Activated CD4-positive, alpha-beta T cell treated with anti-CD3 and anti-CD28 coated beads, Interleukin-2, amount 10 ng/mL, durations not matched to agents 7 days and 5 days (primary cell): ENCODE results near the gene RIMS1. TPM values are rescaled to one million over a fixed set of nuclear protein-coding genes. Genes with fewer than 3 reads are reported as not detected.

Experiments
- CTCF ChIA-PET: fragments of 350-600 bp; sonication (Branson Sonifier 250); formaldehyde crosslinking; loops from one replicate; lab custom pipeline; 2021; ENCODE audit warnings: antibody characterized with exemption; lab: Charles Lee
- POLR2A ChIA-PET: fragments of 350-600 bp; sonication (Branson Sonifier 250); formaldehyde crosslinking; loops from one replicate; lab custom pipeline; 2021; ENCODE audit warnings: antibody characterized with exemption; lab: Charles Lee
- DNase-seq: peaks from one replicate; pipeline ENCODE4 v3.0.0-alpha.2; 2020
- H3K27ac Mint-ChIP-seq: one replicate; pipeline ENCODE4 v1.8.0; 2021; ENCODE audit warnings: mild to moderate bottlenecking, moderate library complexity, mixed read lengths
- H3K27me3 Mint-ChIP-seq: one replicate; pipeline ENCODE4 v1.8.0; 2021; ENCODE audit warnings: mixed read lengths
- H3K36me3 Mint-ChIP-seq: one replicate; pipeline ENCODE4 v1.8.0; 2021; ENCODE audit warnings: low read depth, mixed read lengths
- H3K4me1 Mint-ChIP-seq: one replicate; pipeline ENCODE4 v1.8.0; 2021; ENCODE audit warnings: mixed read lengths
- H3K4me3 Mint-ChIP-seq: one replicate; pipeline ENCODE4 v1.8.0; 2021; ENCODE audit warnings: mild to moderate bottlenecking, moderate library complexity, mixed read lengths
- H3K9me3 Mint-ChIP-seq: one replicate; pipeline ENCODE4 v1.8.0; 2021; ENCODE audit warnings: mixed read lengths
- total RNA-seq, 2 experiments: library from RNA; stranded (reverse); gene quantifications; one replicate each; pipeline ENCODE4 v1.2.3, GENCODE V29; 2021

RIMS1 gene
- total RNA-seq, 2 experiments from 2014 or later = not detected

DNA sequence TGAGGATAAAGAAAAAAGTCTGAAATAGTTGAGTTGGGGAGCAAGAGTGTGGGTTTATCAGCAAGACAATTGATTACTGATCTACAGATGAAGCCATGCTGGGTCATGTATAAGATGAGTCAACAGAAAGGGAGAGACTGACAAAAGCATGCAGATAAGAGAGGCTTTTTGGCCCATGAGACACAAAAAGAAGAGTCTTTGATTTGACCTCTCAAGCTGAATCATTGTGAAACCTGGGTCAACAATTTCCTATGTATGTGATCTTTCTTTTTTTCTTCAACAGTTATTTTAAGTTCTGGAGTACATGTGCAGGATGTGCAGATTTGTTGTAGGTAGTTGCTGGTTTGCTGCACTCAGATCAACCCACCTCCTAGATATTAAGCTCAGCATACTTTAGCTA is 15.9 kb downstream of the RIMS1 start:
- CTCF ChIA-PET = no interaction called here
- H3K36me3 Mint-ChIP-seq = no peaks in the 10 kb centered on the region

DNA sequence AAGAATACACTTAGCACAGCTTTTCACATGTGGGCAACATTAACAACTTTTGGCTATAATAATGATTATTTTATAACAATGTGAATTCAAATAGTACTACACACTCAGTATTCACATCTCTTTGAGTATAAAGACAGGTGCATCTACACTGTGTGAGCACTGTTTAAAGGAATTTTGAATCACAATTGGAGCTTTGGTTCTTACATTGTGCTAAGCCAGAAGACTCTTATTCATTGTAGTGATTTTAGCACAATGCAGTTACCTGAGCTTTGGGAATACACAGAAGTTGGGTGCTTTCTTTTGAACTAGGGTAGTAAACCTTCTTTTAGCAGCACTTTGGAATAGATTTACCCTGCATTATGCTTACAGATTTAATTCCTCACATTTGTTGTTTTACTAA is 20.5 kb downstream of the RIMS1 start:
- ChIA-PET CTCF (no interaction called here), POLR2A (no interaction called here)
- no peaks in the 10 kb centered on the region for H3K9me3 Mint-ChIP-seq
- H3K27ac Mint-ChIP-seq = no peak overlapping the region
- no peaks in the 10 kb centered on the region for H3K36me3 Mint-ChIP-seq
- H3K4me3 Mint-ChIP-seq = no peak overlapping the region
- no peak for DNase-seq
- no peaks in the 10 kb centered on the region for H3K4me1 Mint-ChIP-seq
- H3K27me3 Mint-ChIP-seq = no peaks in the 10 kb centered on the region

More for the DNA sequence above, 15.9 kb downstream of the RIMS1 start:
- POLR2A ChIA-PET = no interaction called here
- Mint-ChIP-seq H3K4me1 (no peaks in the 10 kb centered on the region), H3K27me3 (no peaks in the 10 kb centered on the region), H3K4me3 (no peak overlapping the region), H3K9me3 (no peaks in the 10 kb centered on the region), H3K27ac (no peak overlapping the region)
- no peak for DNase-seq

DNA sequence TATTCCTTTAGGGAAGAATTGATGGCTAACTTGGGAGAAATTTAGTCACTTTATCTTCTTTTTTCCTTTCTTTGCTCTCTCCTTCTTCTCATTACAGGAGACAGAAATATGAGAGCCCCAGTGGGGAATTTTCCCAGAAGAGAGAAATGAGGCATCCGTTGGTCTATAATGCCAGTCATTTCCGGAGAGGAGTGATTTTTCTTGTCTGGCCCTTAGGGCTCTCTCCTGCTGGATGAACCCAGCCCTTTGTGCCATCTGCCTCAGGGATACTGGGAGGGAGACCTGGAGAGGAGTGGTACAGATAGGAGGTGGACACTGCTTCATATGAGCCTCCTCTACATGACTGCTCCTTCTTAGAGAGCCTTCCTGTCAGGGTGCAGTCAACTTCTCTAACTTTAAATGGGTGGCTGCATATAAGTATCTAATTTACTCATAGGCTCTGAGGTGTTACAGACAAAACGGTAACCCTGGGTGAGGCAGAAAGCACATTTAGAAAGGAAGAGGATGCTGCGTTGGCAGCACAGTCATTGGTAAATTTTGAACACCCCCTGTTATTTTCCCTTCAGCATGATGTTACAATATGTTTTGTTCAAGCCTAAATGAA is 21.9 kb downstream of the RIMS1 start:
- H3K4me1 Mint-ChIP-seq = no peaks in the 10 kb centered on the region
- no peak overlapping the region for H3K4me3 Mint-ChIP-seq
- ChIA-PET CTCF (no interaction called here), POLR2A (no interaction called here)
- no peak for DNase-seq
- H3K9me3 Mint-ChIP-seq = no peaks in the 10 kb centered on the region
- H3K27ac Mint-ChIP-seq = no peak overlapping the region
- H3K27me3 Mint-ChIP-seq = no peaks in the 10 kb centered on the region
- H3K36me3 Mint-ChIP-seq = no peaks in the 10 kb centered on the region

DNA sequence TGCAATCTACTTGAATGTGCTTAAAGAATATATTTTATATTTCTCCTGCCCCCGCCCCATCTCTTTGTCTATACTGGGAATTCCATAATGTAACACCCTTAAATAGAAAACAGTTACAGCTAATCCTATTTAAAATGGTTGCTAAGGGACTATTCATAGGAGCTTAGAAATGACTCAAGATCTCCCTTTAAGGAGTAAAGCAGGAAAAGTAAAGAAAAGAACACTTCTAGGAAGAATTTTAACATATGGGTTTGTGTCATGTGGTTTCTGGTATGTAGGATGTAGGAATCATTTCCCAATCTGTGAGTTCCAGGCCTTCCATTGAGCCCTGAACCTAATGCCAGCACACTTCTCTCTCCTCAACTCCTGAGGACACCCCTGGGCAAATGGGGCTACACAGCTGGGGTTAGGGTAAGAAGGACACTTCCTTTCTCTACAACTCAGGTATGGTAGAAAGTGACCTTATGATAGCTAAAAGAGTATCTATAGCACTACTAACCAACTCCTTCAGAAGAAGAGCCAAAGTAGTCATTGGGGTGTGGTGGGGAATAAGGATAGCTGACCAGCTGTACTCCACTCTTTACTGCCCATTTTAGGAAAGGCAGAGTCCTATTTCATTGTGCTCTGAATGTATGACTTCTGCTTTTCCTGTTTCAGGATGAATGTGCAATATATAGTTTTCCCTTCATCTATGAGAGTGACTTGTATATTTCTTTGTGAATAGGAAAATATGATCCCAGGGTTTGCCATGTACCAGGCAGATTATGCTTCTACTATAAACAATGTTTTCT is 27.3 kb downstream of the RIMS1 start:
- Mint-ChIP-seq H3K4me1 (no peaks in the 10 kb centered on the region), H3K36me3 (no peaks in the 10 kb centered on the region), H3K4me3 (no peak overlapping the region), H3K27ac (no peak overlapping the region), H3K27me3 (no peaks in the 10 kb centered on the region), H3K9me3 (no peaks in the 10 kb centered on the region)
- DNase-seq = no peak
- CTCF ChIA-PET = no interaction called here
- POLR2A ChIA-PET = no interaction called here

DNA sequence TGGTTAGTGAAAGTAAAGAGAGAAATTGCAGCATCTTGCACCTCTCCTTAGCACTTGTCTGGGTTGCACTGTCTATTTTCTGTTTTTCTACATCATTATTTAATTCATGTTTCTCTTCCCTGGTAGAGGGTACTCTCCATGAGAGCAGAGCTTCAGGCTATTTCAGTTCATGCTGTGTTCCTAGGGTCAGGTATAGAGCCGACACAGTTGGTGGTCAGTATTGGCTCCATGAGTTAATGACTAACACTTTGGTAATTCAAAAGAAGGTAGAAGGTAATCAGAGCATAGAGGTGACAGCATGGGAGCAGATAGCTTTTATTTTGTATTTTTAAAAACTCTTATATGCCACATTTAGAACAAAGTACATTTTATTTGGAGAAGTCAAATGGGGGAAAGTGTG is 42.7 kb downstream of the RIMS1 start:
- Mint-ChIP-seq H3K9me3 (no peaks in the 10 kb centered on the region), H3K36me3 (no peaks in the 10 kb centered on the region), H3K4me1 (no peaks in the 10 kb centered on the region), H3K27me3 (no peaks in the 10 kb centered on the region), H3K27ac (no peak overlapping the region), H3K4me3 (no peak overlapping the region)
- CTCF ChIA-PET = no interaction called here
- no peak for DNase-seq
- POLR2A ChIA-PET = no interaction called here

DNA sequence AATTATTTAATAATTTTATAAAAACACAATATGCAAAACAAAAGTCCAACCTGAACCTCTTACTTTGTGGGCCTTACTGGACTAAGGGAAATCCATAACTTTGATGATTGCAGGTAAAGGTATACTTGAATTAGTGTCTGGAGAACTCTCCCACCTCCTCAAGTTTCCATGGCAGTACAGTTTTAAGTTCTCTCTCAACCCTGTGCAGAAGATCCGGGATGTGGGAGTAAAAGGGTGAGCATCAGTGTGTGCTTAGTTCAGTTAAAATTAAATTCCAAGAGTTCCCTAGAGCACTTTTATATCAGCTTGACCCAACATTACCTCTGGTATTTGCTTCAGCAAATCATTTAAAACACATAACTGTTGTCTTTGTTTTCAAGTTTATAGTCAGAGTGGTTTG is 47.5 kb downstream of the RIMS1 start:
- Mint-ChIP-seq H3K4me3 (no peak overlapping the region), H3K9me3 (no peaks in the 10 kb centered on the region), H3K36me3 (no peaks in the 10 kb centered on the region), H3K27me3 (no peaks in the 10 kb centered on the region), H3K4me1 (no peaks in the 10 kb centered on the region), H3K27ac (no peak overlapping the region)
- CTCF ChIA-PET = no interaction called here
- DNase-seq = no peak
- POLR2A ChIA-PET = no interaction called here

DNA sequence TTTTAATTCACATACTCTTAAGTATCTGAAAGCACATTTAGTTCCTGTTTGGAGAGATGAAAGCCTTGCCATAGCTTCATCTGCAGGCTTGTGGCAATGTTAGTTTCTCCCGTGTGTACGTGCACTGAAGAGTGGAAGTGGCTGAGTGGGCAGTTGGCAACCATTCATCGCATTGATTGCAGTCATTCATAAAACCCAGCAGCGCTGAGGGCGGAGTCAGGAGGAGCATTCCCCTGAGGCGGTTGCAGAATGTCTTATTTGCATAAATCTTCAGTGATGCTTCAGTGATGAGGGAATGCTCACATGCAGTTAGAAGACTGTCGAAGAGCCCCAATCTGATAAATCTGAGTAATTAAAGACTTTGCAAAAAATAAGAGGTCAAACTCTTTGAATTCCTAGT is 79.1 kb downstream of the RIMS1 start:
- H3K27ac Mint-ChIP-seq = no peak overlapping the region
- no peaks in the 10 kb centered on the region for H3K4me1 Mint-ChIP-seq
- CTCF ChIA-PET = no interaction called here
- H3K36me3 Mint-ChIP-seq = no peaks in the 10 kb centered on the region
- no peak for DNase-seq
- H3K9me3 Mint-ChIP-seq = no peaks in the 10 kb centered on the region
- POLR2A ChIA-PET = no interaction called here
- no peak overlapping the region for H3K4me3 Mint-ChIP-seq
- no peaks in the 10 kb centered on the region for H3K27me3 Mint-ChIP-seq

DNA sequence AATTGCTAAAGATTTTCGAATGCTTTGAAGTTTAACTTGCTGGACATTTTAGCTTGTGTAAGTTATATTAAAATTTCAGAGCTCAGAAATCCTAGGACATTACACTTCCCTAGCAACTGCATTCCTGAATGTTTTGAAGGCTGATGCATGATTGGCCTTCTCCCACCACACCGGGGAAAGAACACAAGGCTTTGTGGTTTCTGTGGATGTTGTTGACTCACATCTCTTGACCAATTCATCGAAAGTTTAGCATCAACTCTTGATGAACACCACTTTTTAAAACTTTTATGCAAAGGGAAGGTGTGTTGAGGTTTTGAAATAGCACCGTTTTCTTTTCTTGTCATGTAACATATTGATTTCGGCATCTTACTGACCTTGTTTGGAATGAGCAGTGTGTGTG is 81.1 kb downstream of the RIMS1 start:
- no peaks in the 10 kb centered on the region for H3K36me3 Mint-ChIP-seq
- POLR2A ChIA-PET = no interaction called here

DNA sequence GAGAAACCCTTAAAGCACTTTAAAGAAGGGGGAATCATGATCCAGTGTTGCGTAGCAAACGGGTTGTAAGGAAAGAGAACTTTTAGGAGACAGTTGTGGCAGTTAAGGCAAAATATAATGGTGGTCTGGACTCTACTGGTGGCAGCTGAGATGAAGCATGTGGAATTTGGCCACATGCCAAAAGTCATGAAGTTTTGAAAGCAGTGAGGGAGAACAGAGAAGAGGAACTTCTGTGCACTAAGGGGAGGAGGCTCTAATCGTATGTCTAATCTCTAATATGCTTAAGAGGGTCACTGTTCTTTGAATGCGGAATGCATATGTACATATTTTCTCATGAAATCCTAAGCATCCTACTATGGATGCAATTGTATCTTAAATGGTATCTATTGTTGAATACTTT is 91.5 kb downstream of the RIMS1 start:
- DNase-seq = no peak
- POLR2A ChIA-PET = no interaction called here
- no peaks in the 10 kb centered on the region for H3K36me3 Mint-ChIP-seq

More for the DNA sequence above, 81.1 kb downstream of the RIMS1 start:
- H3K27ac Mint-ChIP-seq = no peak overlapping the region
- H3K27me3 Mint-ChIP-seq = no peaks in the 10 kb centered on the region
- CTCF ChIA-PET = interaction anchor here (0.6 kb wide), 1 partner anchor 427 kb away, joined by 3 read pairs; no protein-coding TSS in a partner anchor
- H3K4me3 Mint-ChIP-seq = no peak overlapping the region
- no peaks in the 10 kb centered on the region for H3K9me3 Mint-ChIP-seq
- H3K4me1 Mint-ChIP-seq = no peaks in the 10 kb centered on the region
- no peak for DNase-seq

DNA sequence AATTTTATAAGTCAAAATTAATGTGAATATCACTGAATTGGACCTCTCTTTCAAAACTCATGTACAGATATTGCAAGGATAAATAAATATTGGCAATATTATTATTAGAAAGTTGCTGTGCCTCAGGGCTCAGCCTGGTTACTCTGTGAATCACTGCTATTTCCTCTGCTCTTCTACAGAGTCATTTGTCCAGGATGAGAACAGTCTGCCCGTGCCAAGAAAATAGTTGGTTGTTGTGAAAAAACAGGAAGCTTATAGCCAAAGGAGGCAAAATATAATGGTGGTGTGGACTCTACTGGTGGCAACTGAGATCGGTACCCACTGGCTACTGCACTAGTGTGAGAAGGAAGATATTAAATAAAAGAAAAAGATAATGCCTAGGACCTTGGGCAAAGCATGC is 93.6 kb downstream of the RIMS1 start:
- no peak overlapping the region for H3K4me3 Mint-ChIP-seq
- H3K36me3 Mint-ChIP-seq = no peaks in the 10 kb centered on the region
- CTCF ChIA-PET = no interaction called here
- POLR2A ChIA-PET = no interaction called here
- H3K27ac Mint-ChIP-seq = no peak overlapping the region
- no peaks in the 10 kb centered on the region for H3K27me3 Mint-ChIP-seq
- no peak for DNase-seq
- H3K4me1 Mint-ChIP-seq = no peaks in the 10 kb centered on the region
- H3K9me3 Mint-ChIP-seq = no peaks in the 10 kb centered on the region

More for the DNA sequence above, 91.5 kb downstream of the RIMS1 start:
- H3K27ac Mint-ChIP-seq = no peak overlapping the region
- no peaks in the 10 kb centered on the region for H3K9me3 Mint-ChIP-seq
- CTCF ChIA-PET = no interaction called here
- H3K4me3 Mint-ChIP-seq = no peak overlapping the region
- H3K4me1 Mint-ChIP-seq = no peaks in the 10 kb centered on the region
- no peaks in the 10 kb centered on the region for H3K27me3 Mint-ChIP-seq

DNA sequence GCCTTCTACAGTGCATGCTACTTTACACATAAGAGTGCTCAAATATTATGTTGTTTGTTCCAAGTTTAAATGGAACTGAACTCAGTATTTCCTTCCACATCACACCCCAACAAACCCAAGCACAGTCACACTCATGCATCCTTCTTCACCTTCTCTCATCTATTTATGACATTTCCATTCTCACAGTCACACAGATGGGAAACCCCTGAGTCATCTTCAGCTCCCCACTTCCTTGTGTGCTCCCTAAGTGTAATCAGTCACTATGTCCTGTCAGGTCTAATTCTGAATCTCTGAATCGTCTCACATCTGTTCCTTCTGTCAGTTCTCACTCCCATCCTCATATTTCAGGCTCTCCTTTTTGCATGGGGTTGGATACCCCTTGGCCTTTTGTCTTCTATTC is 96.0 kb downstream of the RIMS1 start:
- Mint-ChIP-seq H3K27ac (no peak overlapping the region), H3K4me1 (no peaks in the 10 kb centered on the region), H3K9me3 (no peaks in the 10 kb centered on the region), H3K4me3 (no peak overlapping the region), H3K36me3 (no peaks in the 10 kb centered on the region), H3K27me3 (no peaks in the 10 kb centered on the region)
- no peak for DNase-seq
- ChIA-PET CTCF (no interaction called here), POLR2A (no interaction called here)

DNA sequence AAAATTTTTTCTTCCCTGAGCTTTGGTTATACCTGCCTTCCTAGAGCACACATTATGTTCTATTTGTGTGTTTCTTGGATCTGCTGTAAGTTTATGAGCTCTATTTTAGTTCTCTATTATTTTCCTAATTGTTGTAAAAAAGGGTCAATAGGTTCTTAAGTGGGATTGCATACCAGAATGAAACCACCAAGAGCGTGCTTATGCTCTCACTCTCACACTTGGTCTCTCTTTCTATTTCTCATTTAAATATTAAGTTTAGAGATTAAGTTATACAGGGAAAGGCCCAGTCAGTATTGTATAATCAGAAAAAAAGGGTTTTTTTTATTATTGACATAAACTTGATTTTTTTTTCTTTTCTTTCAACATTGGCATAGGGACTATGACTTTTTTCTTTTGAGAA is 96.8 kb downstream of the RIMS1 start:
- Mint-ChIP-seq H3K4me1 (no peaks in the 10 kb centered on the region), H3K27me3 (no peaks in the 10 kb centered on the region), H3K36me3 (no peaks in the 10 kb centered on the region), H3K9me3 (no peaks in the 10 kb centered on the region), H3K4me3 (no peak overlapping the region), H3K27ac (no peak overlapping the region)
- ChIA-PET CTCF (no interaction called here), POLR2A (no interaction called here)
- no peak for DNase-seq

DNA sequence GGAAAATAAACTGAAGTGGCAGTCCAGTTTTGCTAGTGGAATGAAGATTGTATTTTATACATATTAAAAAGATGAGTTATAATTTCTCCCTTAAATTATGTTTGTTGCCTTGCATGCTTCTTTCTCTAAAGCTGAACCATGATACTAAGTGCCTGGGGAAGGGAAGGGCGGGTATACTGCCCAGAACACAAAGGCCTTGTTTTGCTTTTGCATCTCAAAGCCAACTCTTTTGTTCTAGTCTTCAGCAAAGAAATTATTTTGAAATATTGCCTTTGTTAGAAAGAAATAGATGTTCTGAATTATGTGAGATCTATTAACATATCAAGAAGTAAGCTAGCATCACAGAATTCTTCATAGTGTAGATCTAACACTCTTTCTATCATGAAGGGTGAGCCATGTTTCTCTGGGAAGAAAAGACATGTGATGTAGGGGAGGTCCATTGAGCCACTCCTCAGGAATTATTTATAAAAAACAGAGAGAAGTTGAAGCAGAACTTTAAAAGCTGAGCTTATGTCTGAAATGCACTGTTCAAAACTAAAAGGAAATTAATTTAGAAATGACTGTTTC is 108.4 kb downstream of the RIMS1 start:
- CTCF ChIA-PET = no interaction called here

More for the DNA sequence above, 108.4 kb downstream of the RIMS1 start:
- POLR2A ChIA-PET = no interaction called here
- H3K27me3 Mint-ChIP-seq = no peaks in the 10 kb centered on the region
- no peak for DNase-seq
- H3K36me3 Mint-ChIP-seq = no peaks in the 10 kb centered on the region
- no peaks in the 10 kb centered on the region for H3K4me1 Mint-ChIP-seq
- H3K9me3 Mint-ChIP-seq = no peaks in the 10 kb centered on the region
- H3K27ac Mint-ChIP-seq = no peak overlapping the region
- H3K4me3 Mint-ChIP-seq = no peak overlapping the region
